NCI-H1417 treated with DMSO at 0.1 percent for 48 hours (cell line): ENCODE data around the gene H3-3A.

Experiments used
- DNase-seq: peaks from one replicate; lab custom pipeline; 2025; lab: John Stamatoyannopoulos, UW

H3-3A gene

DNA sequence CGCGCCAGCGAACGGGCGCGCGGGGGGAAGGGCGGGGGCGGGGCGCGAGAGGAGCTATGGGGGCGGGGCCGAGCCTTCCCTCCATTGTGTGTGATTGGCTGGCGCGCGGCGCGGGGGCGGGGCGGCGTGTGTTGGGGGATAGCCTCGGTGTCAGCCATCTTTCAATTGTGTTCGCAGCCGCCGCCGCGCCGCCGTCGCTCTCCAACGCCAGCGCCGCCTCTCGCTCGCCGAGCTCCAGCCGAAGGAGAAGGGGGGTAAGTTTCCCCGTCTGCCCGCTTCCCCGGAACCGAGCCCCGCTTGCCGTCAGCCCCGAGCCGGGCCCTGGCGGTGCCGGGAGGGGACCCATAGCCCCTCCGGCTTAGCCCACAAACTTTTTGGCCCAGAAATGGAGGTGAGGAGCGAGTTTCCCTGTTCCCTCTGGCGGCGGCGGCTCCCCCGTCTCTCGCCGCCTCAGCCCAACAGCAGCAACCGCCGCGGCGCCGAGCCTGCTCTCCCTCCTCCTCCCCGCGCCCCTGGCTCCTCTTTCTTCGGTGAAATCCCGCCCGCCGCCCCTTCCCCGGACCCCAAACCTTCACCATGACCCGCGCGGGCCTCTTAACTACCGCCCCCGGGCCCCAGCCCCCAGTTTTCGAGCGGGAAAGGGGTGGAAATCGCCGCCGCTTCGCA, at the start of gene H3-3A:
TSS of gene H3-3A (plus strand) at position 159 of the 666 bp plus-strand sequence. CDS start 1,636 bp downstream, outside the sequence.
- peak; percentile 87 for DNase-seq

DNA sequence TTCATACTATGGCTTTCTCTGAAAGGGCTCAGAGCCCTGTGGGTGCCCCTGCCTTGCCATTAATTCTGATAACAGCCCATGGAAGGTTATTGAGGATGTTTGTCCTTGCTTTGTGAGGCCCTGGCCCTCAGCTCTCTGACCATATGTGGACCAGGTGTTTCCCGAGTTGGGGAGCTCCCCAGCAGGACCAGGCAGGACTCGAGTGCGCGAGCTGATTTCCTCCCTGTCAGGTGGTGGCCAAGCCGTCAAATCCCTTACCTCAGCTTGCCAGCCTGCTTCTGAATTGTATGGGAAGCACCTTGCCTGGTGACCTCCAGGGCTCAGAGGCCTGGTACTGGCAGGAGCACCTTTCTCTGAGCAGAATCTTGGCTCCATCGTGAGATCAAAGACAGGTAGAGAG, 45.4 kb upstream of the H3-3A start:
- DNase-seq: no peak

DNA sequence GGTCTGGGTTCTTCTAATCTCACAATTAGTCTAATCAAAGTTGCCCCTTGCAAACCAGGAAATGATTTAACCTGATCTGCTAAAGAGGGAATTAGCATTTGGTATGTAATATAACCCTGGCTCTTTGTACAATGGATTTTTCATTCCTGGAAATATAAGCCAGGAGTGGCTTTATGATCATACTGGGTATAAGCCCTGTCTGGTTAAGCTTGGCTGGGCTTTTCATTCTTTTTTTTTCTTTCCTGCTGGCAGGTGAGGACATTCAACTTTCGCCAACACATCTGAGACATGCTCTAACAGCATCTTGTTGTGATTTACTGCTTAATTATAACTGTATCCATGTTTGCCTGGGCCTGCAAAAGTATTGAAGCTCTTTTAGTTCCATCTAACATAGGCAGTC, 42.9 kb upstream of the H3-3A start:
- DNase-seq: no peak

DNA sequence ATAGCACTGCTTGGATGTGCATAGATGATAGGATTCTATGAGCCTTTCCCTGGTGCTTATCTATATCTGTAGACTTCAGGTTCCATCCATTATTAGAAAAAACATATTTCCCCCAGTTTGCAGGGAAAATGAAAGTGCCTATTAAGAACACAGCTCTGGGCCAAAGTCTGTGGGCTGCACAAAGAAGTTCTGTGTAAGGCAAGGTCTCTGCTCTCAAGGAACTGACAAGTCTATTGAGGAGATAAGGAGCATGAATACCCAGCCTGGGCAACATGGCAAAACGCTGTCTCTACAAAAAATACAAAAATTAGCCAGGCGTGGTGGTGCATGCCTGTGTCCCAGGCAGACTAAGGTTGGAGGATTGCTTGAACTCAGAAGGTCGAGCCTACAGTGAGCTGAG, 41.1 kb upstream of the H3-3A start:
- no peak for DNase-seq

DNA sequence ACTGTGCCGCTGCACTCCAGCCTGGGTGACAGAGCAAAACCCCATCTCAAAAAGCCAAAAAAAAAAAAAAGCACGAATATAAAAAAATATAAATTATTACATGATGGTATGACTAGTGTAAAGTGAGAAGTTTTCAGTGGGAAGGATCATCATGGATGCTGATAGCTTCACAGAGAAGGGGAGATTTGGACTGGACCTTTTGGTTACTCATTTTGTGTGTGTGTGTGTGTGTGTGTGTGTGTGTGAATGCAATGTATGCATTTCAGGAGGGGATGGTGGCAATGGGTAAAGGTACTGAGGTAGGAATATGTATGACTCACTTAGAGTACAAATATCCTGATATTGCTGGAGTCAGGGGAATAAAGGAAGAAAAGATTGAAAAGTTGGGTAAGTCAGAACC, 40.7 kb upstream of the H3-3A start:
- DNase-seq: no peak

DNA sequence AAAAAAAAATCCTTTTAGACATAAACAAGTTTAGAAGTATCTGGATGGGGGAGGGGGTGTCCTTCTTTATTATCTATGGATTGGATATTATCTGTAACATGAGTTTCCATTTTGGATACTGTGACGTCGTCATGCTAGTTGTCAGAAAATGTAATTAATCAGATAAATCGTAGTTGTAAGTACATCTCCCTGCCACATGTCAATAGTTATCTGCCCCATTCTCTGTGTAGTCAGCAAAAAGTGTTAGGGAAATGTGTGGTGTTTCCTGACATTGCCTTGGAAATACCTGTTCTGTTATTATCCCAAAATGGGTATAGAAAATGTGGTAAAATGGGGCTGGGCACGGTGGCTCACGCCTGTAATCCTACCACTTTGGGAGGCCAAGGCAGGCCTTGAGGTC, 38.8 kb upstream of the H3-3A start:
- DNase-seq: no peak

DNA sequence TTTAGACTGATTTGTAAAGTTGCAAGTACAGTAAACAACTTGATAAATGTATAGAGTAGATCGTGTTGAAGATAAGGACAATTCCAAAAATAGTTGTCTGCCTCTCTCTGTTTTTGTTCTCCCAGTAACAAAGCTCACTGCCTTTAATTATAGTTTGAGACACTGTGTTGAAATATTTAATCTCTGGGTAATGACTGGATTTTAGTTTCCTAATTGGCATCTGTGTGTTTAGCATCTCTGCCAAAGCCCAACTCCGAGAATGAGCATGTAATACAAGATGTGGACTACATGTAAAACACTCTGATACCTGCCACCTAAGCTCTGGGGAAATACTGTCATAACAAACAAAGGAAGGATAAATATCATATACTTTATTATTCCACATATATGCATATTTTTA, 35.7 kb upstream of the H3-3A start:
- DNase-seq: no peak

DNA sequence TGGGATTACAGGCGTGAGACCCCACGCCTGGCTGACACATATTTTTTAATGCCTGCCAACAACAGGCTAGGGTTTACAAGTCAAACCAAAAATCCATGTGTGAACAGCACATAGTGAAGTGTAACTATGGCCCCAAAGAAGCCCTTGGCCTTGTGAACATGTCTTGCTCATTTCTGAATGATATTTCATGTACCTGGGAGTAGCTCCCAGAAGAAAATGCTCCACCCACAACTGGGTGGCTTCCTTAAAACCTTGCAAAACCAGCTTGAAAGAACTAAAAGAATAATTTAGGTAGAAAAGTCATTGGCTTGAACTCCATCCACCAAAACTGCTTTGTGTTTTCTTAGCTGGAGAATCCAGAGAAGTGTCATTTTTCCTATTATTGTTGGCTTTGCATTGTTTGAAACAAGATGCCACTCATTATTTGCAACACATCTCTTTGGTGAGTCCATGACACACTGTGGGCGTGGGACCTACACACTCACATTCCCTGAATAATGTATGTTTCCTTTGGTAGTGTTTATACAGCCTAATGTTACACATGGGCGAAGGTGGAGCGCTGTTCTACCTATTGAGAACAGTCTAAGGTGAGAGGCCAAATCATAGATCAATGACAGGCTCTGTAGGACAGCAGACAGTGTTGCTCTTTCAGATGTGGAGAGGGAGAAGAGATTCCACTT, 34.8 kb upstream of the H3-3A start:
- DNase-seq: no peak

DNA sequence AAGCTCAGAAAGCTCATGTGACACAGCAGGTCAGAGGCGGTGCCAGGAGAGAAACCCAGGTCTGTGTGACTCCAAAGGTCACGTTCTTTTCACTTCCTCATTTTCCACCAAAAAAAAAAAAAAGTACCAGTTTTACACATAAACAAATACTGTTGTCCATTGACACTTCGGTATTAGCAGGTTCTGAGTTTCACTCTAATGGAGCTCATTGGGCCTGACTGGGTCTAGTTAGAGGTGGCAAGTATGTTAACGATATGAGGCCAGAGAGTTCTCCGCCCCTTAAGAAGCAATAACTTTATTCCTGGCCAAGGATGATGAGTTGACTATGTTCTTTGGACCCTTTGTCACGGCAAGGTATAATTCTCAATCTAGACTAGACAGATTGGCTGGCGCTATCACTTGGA, 33.4 kb upstream of the H3-3A start:
- DNase-seq: no peak

DNA sequence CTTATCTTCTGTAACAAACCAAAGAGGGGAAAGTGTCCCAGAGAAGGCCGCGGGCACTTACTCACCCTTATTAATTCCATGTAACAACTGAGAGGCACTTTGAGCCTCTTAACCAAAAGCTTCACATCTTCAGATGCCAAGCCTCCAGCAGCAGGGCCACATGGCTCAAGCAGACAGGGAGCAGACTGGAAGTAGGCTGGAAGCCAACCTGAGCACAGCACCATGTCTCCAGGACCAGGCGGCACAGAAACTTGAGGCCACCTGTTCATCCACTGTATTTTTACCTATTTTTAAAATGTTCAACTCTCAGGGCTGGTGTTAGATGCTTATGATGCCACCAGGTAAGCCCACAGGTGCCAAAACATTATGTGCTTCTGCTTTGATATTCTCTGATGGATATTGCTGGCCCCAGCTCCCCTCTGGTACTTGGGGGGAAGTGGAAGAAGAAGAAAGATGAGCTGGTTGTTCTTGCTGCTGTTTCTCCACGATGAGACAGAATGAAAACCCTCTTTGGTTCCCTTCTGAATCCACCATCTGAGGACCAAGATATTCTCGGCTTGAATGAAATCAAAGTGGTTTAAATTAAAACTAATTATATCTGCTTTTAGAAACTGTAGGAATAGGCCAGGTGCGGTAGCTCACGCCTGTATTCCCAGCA, 32.8 kb upstream of the H3-3A start:
- DNase-seq: no peak

DNA sequence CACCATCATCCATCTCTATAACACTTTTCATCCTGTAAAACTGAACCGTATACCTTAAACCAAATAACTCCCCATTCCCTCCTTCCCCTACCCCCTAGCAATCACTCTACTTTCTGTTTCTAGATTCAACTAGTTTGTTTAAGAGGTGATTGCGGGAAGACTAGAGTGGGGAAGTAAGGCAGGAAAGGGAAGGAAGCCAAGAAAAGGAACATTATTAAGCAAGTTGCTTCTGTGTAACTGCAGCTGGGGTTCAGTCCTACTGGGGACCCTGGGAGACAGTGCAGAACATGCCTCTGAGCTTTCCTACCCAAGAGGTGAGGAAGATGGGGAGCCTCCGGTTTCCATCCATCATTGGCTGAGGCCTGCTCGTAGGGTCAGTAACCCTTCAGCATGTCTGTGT, 28.9 kb upstream of the H3-3A start:
- no peak for DNase-seq

DNA sequence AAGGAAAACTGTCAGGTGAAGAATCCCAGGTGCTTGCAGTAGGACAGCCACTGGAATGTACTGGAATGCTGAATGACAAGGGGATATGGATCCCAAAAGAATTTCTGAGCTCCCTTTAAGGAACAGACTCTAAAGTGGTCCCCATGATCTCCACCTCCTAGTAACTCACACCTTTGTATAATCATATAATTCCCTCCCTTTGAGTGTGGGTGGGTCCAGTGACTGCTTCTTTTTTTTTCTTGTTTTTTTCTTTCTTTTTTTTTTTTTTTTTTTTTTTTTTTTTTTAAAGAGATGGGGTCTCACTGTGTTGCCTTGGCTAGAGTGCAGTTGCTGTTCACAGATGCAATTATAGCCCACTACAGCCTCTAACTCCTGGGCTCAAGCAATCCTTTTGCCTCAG, 28.5 kb upstream of the H3-3A start:
- no peak for DNase-seq

DNA sequence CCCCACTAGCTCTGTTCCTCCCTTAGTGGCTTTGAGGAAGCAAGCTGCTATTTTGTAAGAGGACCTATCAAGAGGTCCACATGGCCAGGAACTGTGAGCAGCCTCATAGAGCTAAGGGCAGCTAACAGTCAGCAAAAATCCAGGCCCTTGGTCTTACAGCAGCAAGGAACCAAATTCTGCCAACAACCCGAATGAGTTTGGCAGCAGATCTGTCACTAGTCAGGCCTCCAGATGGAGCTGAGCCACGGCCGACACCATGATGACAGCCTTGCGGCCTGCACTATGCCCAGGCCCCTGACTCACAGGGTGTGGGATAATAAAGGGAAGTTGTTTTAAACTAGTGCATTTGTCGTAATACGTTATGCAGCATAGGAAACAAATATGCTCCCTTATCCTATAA, 28.0 kb upstream of the H3-3A start:
- DNase-seq: no peak

DNA sequence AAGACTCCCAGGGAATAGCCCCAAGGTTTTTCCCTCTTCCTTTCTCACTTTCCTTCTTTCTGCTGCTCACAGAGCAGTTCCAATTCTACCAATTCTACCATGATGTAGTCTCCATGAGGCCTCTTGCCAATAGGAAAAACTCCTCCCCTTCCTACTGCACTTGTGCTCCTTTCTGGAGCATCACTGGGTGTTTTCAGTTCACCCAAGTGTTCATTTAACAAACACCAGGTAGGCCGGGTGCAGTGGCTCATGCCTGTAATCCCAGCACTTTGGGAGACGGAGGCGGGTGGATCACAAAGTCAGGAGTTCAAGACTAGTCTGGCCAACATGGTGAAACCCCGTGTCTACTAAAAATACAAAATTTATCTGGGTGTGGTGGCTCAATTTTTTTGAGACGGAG, 26.6 kb upstream of the H3-3A start:
- DNase-seq: no peak

DNA sequence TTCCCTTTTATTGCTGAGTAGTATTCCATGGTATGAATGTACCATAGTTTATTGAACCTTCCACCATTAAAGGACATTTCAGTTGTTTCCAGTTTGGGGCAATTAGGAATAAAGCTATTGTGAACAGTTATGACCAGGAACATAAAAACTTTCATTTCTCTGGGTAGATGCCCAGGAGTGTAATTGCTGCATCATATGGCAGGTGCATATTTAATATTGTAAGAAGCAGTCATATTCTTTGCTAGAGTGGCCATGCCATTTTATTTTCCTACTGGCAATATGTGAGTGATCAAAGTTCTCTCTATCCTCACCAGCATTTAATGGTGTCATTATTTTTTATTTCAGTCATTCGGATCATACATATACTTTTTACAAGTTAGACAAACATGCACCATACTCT, 23.9 kb upstream of the H3-3A start:
- DNase-seq: no peak

DNA sequence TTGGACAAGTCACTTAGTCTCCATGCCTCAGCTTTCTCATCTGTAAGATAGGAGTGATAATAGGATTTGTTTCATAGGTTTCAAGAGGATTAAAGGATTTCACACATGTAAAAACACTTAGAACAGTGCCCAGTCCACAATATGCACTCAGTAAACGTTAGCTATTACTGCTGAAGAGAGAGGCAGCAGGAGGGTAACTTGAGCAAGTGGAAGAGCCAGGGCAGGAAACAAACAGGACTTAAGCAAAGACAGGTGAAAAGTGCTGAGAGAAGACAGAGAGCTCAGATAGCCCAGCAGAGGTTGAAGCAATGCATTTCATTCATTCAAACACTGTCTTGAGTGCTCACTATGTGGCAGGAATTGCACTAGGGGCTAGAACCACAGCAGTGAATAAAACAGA, 21.1 kb upstream of the H3-3A start:
- no peak for DNase-seq

DNA sequence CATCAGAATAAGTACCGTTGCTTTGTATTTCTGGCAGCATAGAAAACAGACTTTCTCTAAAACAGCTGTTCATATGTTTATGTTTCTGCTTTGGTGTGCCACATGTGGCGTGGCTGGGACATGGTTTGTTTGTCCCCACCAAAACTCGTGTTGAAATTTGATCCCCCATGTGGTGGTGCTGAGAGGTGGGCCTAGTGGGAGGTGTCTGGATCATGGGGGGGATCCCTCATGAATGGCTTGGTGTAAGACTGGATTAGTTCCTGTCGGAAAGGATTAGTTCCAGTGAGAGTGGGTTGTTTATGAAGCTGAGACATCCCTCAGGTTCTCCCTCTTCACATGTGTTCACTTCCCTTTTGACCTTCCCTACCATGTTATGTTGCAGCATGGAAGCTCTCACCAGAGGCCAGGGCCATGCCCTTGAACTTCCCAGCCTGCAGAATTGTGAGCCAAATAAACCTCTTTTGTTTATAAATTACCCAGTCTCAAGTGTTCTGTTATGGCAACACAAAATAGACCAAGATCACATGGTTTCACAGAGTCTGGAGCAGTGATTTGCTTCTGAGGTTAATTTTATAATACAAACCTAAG, 17.9 kb upstream of the H3-3A start:
- DNase-seq: no peak

DNA sequence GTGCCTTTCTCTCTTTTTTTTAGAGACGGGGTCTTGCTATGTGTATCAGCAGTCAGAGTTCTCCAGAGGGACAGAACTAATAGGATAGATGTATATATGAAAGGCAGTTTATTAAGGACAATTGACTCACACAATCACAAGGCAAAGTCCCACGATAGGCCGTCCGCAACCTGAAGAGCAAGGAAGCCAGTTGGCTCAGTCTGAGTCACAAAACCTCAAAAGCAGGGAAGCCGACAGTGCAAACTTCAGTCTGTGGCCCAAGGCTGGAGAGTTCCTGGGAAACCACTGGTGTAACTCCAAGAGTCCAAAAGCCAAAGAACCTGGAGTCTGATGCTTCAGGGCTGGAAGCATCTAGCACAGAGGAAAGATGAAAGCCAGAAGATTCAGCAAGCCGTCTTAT, 16.3 kb upstream of the H3-3A start:
- DNase-seq: no peak

DNA sequence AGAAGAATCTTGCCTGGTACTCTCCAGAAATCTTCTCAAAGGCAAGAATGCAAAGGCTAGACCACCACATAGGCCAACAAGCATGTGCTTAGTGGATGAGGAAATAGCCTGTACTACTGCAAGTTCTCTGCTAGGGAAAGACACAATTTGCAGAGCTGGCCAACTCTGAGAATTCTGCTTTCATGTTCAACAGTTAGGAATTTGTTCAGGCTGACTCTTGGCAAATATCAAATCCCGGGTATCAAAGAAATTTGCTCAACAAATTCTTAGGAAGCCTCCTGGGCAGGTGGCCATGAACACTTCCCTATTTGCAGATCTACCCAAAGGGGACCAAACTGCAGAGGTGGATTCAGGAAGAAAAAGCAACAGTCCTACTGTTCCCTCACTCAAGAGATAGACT, 15.0 kb upstream of the H3-3A start:
- DNase-seq: no peak

DNA sequence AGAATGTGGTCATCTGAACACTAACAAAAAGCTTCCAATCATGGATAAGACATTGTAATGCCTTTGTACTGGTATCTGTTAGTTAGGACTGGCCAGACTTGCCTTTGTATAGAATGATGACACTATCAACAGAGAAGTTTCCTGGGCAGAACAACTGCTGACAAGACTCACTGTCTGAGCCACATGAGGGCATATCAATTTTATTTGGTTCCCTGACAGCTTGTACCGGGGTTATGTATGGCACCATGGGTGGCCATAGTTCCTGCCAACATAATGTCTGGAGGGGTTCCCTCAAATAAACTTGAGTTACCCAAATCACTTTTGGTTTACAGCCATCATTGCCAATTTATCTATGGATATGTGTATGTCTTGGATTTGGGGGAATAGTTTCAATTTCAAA, 13.6 kb upstream of the H3-3A start:
- DNase-seq: no peak

DNA sequence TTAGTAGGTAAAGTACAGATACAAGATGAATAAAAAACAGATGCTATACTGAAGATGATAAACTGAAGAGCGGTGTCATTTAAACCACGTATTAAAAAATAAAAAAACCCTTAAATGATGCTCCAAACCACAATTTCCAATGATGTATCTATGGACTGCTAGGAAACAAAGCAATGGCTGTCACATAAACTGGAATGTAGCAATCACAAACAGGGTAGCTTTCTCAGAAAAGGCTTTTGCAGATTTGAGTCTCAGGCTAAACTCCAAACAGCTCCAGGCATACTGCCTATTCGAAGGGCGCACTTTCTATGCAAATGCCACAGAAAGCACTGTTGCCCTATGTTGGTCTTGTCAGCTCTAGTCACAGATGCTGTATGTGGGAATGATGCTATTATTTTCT, 12.4 kb upstream of the H3-3A start:
- DNase-seq: no peak

DNA sequence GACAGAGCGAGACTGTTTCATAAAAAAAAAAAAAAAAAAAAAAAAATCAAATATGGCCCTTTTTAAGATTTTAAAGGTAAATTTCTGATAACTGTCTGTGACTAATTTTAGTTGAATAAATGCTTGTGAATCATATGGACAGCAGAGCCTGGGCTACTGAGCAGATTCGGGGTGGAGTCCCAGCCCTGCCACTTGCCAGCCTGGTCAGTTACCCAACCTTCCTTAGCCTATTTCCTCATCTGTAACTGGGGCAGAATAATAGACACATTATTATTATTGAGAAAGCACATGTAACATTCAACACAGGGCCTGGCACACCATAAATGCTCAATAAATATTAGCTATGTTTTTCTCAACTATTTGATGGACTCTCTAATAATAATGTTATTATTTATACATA, 11.2 kb upstream of the H3-3A start:
- DNase-seq: no peak

DNA sequence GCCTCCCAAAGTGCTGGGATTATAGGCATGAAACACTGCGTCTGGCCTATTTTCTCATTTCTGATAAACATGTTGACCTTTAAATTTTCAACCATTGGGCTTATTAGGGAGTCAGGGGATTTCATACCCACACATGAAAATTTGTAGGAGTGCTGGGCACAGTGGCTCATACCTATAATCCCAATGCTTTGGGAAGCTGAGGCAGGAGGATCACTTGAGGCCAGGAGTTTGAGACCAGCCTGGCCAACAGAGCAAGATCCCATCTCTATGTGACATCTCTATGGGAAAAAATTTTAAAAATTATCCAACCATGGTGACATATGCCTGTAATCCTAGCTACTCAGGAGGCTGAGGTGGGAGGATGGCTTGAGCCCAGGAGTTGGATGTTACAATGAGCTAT, 10.5 kb upstream of the H3-3A start:
- no peak for DNase-seq
